ENCODE results near the gene ARHGAP18. TPM values are rescaled to one million over a fixed set of nuclear protein-coding genes. Genes with fewer than 3 reads are reported as not detected.

ARHGAP18 gene
- total RNA-seq, 1 donor from 2014 or later, result 4.5 TPM

- TF ChIP-seq CTCF (IDR thresholded peaks at IDR 0.05; ENCODE audit: insufficient read depth, low read length, severe bottlenecking), result no peak
- no peaks in the 10 kb centered on the region for H3K36me3 ChIP-seq (ENCODE audit: control insufficient read depth, insufficient read depth, low read length)
- no peaks in the 10 kb centered on the region for H3K27me3 ChIP-seq (ENCODE audit: control insufficient read depth, insufficient read depth, low read length)
- no peak for FAIRE-seq
- no peak overlapping the region for H3K4me3 ChIP-seq (ENCODE audit: low read depth, low read length)
- DNase-seq (ENCODE audit: low read depth), result no peak
Measured at GRCh38 chr6:129637340-129638054, 72.5 kb downstream of the ARHGAP18 start.

DNA sequence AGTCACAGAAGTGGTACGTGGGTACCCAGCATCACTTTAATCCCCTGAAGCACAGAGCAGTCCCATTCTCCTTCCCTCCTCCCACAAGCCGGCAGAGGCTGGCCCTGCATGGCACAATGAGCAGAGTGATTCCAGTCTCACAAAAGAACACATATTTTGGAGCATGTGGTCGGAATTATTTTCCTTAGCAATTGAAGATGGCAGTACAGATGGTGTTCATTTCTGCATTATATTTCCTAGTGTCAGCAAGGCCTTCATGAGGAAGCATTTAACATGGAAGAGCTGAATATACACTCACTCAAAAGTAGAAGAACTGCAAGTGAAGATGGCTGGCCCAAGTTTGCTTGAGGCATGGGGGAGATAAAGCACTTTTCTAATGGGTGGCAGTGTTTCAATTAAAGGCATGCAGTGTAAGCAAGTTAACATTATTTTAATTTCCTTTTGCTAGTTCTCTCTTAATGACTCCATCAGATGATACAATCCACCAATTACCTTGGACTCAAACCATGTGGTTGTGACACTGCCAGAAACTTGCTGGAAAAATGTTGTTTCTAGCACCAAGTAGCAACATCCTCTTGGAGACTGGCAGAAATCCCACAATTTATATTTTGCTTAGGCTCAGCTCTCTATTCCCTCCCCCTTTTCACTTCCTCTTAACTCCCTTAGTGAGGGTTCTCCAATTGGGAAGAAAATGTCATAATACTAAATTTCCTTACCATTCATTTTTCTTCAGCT, 74.4 kb downstream of the ARHGAP18 start:
- no peak for TF ChIP-seq CTCF (IDR thresholded peaks at IDR 0.05; ENCODE audit: insufficient read depth, low read length, severe bottlenecking)
- H3K36me3 ChIP-seq (ENCODE audit: control insufficient read depth, insufficient read depth, low read length), result no peaks in the 10 kb centered on the region
- FAIRE-seq, result no peak
- H3K27me3 ChIP-seq (ENCODE audit: control insufficient read depth, insufficient read depth, low read length), result no peaks in the 10 kb centered on the region
- H3K4me3 ChIP-seq (ENCODE audit: low read depth, low read length), result no peak overlapping the region
- no peak for DNase-seq (ENCODE audit: low read depth)

DNA sequence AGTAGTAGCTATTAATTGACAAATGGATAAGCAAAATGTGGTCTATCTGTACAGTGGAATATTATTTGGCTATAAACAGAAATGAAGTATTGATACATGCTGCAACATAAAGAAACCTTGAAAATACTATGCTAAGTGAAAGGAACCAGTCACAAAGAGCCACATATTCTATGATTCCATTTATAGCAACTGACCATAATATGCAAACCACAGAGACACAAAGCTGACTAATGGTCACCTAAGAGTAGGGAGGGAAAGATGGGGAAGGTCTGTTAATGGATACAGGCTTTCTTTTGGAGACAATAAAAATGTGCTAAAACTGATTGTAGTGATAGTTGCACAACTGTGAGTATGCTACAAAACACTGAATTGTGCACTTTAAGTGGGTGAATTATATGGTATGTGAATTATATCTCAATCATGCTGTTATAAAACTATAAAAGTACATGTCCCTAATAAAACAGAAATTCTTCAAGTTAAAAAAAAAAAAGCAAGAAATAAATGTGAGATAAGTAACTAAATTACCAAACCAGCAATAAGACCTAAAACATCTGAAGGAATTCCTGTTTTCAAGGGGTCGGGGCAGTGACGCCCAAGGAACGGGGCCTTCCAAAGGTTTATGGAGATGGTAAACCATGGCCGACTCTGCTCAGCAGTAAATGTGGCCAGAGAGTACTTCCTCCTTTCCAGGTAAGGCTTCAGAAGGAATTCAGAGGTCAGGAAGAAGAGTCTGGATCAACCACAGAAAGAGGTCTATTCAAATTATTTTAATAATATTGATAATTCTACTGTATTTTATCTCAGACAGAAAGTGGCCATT, 75.4 kb downstream of the ARHGAP18 start:
- no peak for TF ChIP-seq CTCF (IDR thresholded peaks at IDR 0.05; ENCODE audit: insufficient read depth, low read length, severe bottlenecking)
- Histone ChIP-seq H3K27me3 (ENCODE audit: control insufficient read depth, insufficient read depth, low read length) (no peaks in the 10 kb centered on the region), H3K36me3 (ENCODE audit: control insufficient read depth, insufficient read depth, low read length) (no peaks in the 10 kb centered on the region), H3K4me3 (ENCODE audit: low read depth, low read length) (no peak overlapping the region)
- FAIRE-seq, result no peak
- DNase-seq (ENCODE audit: low read depth), result no peak

GRCh38 chr6:129633529-129633928, 76.4 kb downstream of the ARHGAP18 start:
- H3K36me3 ChIP-seq (ENCODE audit: control insufficient read depth, insufficient read depth, low read length), result no peaks in the 10 kb centered on the region
- no peak overlapping the region for H3K4me3 ChIP-seq (ENCODE audit: low read depth, low read length)
- H3K27me3 ChIP-seq (ENCODE audit: control insufficient read depth, insufficient read depth, low read length), result no peaks in the 10 kb centered on the region
- no peak for TF ChIP-seq CTCF (IDR thresholded peaks at IDR 0.05; ENCODE audit: insufficient read depth, low read length, severe bottlenecking)
- no peak for FAIRE-seq
- no peak for DNase-seq (ENCODE audit: low read depth)

GRCh38 chr6:129632172-129632613, 77.8 kb downstream of the ARHGAP18 start:
- DNase-seq (ENCODE audit: low read depth) (no peak), FAIRE-seq (no peak)
- Histone ChIP-seq H3K36me3 (ENCODE audit: control insufficient read depth, insufficient read depth, low read length) (no peaks in the 10 kb centered on the region), H3K4me3 (ENCODE audit: low read depth, low read length) (no peak overlapping the region), H3K27me3 (ENCODE audit: control insufficient read depth, insufficient read depth, low read length) (no peaks in the 10 kb centered on the region)
- TF ChIP-seq CTCF (IDR thresholded peaks at IDR 0.05; ENCODE audit: insufficient read depth, low read length, severe bottlenecking), result no peak

Measured in bronchial epithelial cell (primary cell).